Suppressor macrophage treated with lipopolysaccharide for 4 hours (primary cell): ENCODE results near the gene MELK.

ENCODE experiments used
- DNase-seq: peaks from one replicate; pipeline ENCODE4 v3.0.0-alpha.2; 2020

The MELK gene

GRCh38 chr9:36584620-36585460, 12.1 kb downstream of the MELK start:
- no peak for DNase-seq

- DNase-seq = no peak
Measured at GRCh38 chr9:36590231-36590630, 17.5 kb downstream of the MELK start.

- DNase-seq = no peak
Measured at GRCh38 chr9:36592801-36593583, 20.3 kb downstream of the MELK start.

GRCh38 chr9:36594213-36594612, 21.5 kb downstream of the MELK start:
- no peak for DNase-seq

GRCh38 chr9:36597412-36598178, 24.9 kb downstream of the MELK start:
- peak; percentile 24 for DNase-seq

- no peak for DNase-seq
Measured at GRCh38 chr9:36598273-36598672, 25.6 kb downstream of the MELK start.

- peak; percentile 21 for DNase-seq
Measured at GRCh38 chr9:36603006-36603405, 30.3 kb downstream of the MELK start.

- DNase-seq = no peak
Measured at GRCh38 chr9:36609306-36609705, 36.6 kb downstream of the MELK start.

GRCh38 chr9:36622121-36622520, 49.4 kb downstream of the MELK start:
- no peak for DNase-seq

- no peak for DNase-seq
Measured at GRCh38 chr9:36623280-36623679, 50.6 kb downstream of the MELK start.

GRCh38 chr9:36625006-36625615, 52.4 kb downstream of the MELK start:
- no peak for DNase-seq

GRCh38 chr9:36632892-36633291, 60.2 kb downstream of the MELK start:
- DNase-seq = peak; percentile 34

- DNase-seq = peak; percentile 4
Measured at GRCh38 chr9:36637491-36638270, 65.0 kb downstream of the MELK start.

- no peak for DNase-seq
Measured at GRCh38 chr9:36640771-36641381, 68.2 kb downstream of the MELK start.

- no peak for DNase-seq
Measured at GRCh38 chr9:36642817-36643216, 70.1 kb downstream of the MELK start.

GRCh38 chr9:36656842-36657241, 84.1 kb downstream of the MELK start:
- DNase-seq = no peak

GRCh38 chr9:36659500-36659899, 86.8 kb downstream of the MELK start:
- DNase-seq = no peak

- DNase-seq = no peak
Measured at GRCh38 chr9:36664806-36665205, 92.1 kb downstream of the MELK start.

GRCh38 chr9:36665387-36665786, 92.7 kb downstream of the MELK start:
- DNase-seq = peak; percentile 26

GRCh38 chr9:36665921-36666431, 93.3 kb downstream of the MELK start:
- peak; percentile 58 for DNase-seq

GRCh38 chr9:36671561-36671960, 98.9 kb downstream of the MELK start:
- DNase-seq = no peak
